GM10847 (cell line): ENCODE data around the gene KCNK4.

ENCODE experiments used
- POLR2A ChIP-seq: IDR thresholded peaks from 2 replicates; pipeline ENCODE4 v1.6.1; 2011; ENCODE audit not compliant: insufficient read length; ENCODE audit errors: extremely low read depth

KCNK4 gene

GRCh38 chr11:64290352-64291261 lies 495 bp upstream of the KCNK4 start:
- no peak for TF ChIP-seq POLR2A

- TF ChIP-seq POLR2A = no peak
Observed at GRCh38 chr11:64291752-64292459, 804 bp downstream of the KCNK4 start.

- TF ChIP-seq POLR2A = no peak
Observed at GRCh38 chr11:64292460-64293254, 1.6 kb downstream of the KCNK4 start.

GRCh38 chr11:64294774-64295173 lies 3.7 kb downstream of the KCNK4 start:
- no peak for TF ChIP-seq POLR2A

GRCh38 chr11:64295760-64296159 lies 4.7 kb downstream of the KCNK4 start:
- TF ChIP-seq POLR2A = no peak

GRCh38 chr11:64296236-64296635 lies 5.1 kb downstream of the KCNK4 start:
- no peak for TF ChIP-seq POLR2A

GRCh38 chr11:64296830-64297698 lies 6.0 kb downstream of the KCNK4 start:
- no peak for TF ChIP-seq POLR2A

- TF ChIP-seq POLR2A = no peak
Observed at GRCh38 chr11:64297699-64298358, 6.7 kb downstream of the KCNK4 start.

- no peak for TF ChIP-seq POLR2A
Observed at GRCh38 chr11:64298966-64299846, 8.1 kb downstream of the KCNK4 start.

- TF ChIP-seq POLR2A = no peak
Observed at GRCh38 chr11:64299847-64300648, 8.9 kb downstream of the KCNK4 start, which contains the start of gene CATSPERZ. Gene CATSPERZ, plus strand, starts transcription at chr11:64300358. Its CDS starts 53 bp downstream, at chr11:64300411.

GRCh38 chr11:64303109-64304031 lies 12.3 kb downstream of the KCNK4 start:
- TF ChIP-seq POLR2A = no peak
